GM03348 (cell line): ENCODE results near the gene ESYT2.
"Not testable (repeated sequence)": the region's sequence is repeated elsewhere in the genome, so short reads cannot be mapped to it uniquely, and the experiment has no call there.

Experiments
- DNase-seq: peaks from one replicate; pipeline ENCODE4 v3.0.0; 2012; ENCODE audit warnings: low spot score

The ESYT2 gene

DNA sequence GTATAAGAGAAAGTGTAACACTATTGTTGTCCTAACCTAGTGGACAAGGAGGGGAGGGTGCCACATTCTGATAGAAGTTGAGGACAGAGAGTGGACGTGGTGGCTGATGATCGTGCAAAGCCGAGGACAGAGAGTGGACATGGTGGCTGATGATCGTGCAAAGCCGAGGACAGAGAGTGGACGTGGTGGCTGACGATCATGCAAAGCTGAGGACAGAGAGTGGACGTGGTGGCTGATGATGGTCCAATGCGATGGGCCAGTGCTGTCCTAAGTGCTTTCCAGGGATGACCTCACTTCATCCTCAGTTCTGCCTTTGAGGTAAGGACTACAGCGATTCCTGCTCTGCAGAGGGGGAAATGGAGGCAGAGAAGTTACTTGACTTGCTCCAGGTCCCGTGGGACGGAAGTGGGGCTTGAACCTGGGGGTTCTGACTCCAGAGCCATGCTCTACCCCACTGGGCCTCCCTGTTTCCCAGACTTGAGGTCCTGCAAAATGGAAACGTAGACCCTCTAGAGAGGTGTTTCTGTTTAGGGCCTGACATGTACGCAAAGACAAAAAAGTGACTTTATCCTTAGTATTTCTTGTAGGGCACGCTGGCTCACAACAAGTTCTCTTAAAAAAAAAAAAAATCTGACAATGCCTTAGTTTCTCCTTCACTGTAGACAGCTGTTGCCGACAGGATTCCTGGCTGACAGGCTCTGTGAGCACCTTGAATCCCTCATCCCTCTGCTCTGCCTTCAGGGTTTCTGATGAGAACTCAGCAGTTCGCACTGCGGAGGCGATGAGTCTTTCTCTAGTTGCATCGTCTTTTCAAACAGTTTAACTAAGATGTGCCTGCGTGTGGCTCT, 104.4 kb downstream of the ESYT2 start:
- no peak for DNase-seq

DNA sequence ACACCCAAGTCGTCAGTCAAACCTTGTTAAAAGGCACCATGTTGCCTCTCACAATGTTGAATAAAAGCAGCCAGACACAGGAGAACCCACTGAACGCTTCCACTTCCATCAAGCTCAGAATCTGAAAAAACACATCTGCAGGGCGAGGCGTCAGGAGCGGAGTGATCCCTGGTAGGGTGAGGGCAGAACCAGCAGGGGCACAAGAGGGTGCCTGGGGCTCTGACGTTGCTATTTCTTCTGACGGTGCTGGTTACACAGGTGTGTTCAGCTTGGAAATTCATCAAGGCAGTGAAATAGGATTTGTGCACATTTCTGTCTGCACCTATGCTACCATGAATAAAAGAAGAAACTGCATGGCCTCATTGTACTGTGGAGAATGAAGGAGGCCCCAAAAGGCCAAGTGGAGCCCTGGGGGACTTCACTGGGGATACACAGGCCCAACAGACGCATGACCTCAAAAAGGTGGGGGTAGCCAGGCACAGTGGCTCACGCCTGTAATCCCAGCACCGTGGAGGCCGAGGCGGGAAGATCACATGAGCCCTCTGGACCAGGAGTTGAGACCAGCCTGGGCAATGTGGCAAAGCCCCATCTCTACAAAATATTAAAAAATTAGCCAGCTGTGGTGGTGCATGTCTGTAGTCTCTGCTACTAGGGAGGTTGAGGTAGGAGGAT, 105.5 kb downstream of the ESYT2 start:
- no peak for DNase-seq

DNA sequence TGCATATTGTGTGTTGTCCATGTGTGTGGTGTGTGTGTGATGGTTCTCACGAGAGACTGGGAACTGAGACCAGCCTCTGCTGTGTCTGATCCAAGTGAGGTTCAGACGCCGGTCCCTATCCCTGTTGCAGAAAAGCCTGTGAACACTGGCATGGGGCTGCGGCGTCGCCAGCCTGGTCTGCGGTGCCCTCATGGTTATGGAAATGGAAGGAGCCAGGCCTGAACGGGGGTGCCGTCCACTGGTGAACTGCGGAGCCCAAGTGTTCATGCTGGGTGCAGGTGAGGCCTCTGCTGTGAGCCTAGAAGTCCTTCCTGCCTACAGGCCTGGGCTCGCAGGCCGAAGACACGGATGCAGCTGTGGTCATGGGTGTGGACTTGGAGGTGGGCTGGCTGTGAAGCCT, 106.0 kb downstream of the ESYT2 start:
- DNase-seq = no peak

DNA sequence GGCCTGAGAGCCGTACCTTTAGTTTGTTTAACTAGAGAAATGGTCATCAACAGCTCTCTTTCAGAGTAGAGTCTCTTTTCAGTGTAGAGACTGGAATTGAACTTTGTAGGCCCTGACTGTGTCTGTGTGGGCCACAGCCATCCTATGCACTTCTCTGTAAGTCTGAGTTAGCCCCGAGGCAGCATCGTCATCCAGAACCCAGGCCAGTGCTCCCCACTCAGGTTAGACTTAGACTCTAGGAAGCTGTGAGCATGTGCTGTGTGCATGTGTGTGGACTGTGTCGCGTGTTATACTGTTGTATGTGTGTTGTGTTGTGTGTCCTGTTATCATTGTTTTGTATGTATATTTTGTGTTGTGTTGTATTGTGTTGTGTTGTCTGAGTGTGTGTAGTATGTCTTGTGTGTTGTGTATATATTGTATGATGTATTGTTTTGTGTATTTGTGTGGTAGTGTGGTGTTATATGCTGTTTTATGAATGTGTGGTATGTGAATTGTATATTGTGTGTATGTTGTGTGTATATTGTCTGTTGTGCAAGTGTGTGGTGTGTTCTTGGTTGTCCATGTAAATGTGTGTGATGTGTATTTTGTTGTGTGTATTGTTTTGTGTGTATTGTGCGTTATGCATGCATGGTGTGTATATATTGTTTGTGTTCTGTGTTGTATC, 106.6 kb downstream of the ESYT2 start:
- no peak for DNase-seq

DNA sequence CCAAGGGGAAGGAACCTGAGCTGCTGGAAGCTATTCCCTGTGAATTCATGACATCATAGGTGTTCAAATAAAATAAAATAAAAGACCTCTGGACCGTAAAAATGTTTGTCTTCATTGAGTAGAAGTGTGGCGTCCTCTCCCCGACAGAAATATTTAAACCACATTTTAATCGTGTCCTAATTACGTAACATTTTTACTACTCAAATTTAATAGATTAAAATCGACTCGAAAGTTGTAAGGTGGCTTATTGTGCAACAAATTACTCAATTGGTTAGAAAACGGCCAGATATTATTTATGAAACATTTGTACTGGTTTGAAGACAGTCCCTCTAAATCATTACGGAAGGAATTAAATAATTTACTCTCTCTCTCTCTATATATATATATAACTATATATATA, 109.2 kb downstream of the ESYT2 start:
- DNase-seq = no peak

DNA sequence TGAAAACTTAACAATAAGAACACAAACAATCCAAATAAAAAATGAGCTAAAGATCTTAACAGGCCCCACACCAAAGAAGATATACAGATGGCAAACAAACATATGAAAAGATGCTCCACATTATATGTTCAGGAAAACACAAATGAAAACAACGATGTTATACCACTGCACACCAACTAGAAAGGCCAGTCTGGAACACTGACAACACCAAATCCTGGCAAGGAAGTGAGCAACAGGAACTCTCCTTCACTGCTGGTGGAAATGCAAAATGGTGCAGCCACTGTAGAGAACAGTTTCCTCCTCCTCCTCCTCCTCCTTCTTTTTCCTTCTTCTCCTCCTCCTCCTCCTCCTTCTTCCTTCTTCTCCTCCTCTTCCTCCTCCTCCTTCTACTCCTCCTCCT, 112.5 kb downstream of the ESYT2 start:
- DNase-seq = no peak

DNA sequence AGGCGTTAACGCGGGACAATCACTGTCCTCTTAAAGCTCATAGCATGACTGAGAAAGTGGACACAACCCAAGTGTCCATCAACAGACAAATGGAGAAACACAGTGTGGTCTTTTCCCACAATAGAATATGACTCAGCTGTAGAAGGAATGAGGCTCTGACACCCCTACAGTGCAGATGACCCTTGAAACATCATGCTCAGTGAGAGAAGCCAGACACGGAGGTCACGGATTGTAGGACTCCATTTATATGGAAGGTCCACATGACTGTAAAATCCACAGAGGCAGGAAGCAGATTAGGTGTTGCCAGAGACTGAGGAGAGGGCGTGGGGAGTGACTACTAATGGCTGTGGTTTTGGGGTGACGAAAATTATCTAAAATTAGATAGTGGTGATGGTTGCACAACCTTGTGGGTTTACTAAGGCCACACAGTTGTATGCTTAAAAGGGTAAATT, 118.6 kb downstream of the ESYT2 start:
- DNase-seq = peak; percentile 23

DNA sequence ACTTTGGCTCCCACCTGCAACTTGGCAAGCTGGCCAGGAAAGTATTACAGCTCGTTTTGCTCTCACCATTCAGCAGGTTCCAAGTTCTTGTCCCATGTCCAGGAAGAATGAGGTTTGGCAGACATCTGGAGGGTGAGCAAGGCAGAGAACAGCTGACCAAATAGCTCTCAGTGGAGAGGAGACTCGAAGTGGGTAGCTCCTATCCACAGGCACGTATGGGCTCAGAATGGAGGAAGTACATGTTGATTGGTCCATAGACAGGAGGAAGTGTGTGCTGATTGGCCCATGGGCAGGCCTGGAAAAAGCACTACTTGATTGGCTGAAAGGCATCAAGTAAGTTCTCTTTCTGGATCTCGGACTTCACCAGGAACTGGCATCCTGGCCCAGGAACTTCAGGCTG, 121.7 kb downstream of the ESYT2 start:
- no peak for DNase-seq

DNA sequence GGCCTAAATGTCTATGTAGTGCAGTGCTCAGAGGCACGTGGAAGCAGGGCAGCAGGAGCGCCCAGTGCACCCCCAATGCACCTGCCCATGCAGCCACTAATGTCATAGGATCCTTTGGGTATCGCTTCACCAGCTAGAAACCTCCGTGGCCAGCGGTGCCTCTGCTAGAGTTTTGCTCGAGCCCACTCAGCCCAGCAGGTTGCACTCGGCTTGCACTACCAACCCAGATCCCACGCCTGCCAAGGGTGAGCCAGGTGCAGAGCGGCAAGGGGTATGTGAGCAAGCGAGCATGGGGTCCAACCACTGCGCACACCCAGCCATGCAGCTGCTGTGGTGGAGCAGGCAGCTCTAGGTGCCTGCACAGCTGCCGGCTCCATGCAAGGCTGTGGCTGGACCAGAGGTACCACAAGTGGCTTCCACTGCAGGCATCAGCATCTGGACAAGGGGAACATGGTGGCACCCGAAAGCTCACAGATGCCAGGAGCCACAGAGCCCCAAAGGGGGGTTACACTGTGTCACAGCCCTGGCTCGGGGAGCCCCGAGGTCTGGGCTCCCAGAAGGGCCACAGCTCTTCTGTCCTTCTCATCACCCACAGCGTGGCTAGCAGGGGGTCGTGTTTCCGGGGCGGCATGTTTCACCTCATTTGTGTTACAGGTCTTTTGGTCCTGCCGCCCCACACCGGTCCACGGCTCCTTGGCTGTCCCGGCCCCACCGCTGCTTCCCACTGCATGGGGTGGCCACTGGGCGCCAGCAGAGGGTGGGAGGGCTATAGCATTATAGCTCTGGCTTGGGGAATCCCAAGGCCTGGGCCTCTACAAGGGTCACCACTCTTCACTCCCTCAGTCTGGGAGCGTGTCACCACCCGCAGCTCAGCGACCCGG, 122.4 kb downstream of the ESYT2 start:
- DNase-seq = no peak

DNA sequence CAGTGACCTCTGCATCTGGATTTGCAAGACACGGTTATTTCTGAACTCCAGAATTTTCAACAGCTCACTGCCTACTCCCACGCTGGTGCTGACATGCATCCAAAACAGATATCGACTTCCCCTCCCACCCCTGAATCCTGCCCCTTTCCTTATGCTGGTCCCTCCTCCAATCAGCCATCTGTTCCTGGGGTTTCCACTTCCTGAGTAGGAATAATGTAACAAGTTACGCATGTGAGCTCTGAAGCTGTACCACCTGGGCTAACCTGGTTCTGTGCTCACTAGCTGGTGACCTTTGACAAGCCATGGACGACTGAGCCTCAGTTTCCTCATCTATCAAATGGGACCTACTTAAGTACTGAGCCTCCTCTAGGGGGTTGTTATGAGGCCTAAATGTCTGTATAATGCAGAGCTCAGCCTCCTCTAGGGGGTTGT, 123.0 kb downstream of the ESYT2 start:
- DNase-seq = no peak

DNA sequence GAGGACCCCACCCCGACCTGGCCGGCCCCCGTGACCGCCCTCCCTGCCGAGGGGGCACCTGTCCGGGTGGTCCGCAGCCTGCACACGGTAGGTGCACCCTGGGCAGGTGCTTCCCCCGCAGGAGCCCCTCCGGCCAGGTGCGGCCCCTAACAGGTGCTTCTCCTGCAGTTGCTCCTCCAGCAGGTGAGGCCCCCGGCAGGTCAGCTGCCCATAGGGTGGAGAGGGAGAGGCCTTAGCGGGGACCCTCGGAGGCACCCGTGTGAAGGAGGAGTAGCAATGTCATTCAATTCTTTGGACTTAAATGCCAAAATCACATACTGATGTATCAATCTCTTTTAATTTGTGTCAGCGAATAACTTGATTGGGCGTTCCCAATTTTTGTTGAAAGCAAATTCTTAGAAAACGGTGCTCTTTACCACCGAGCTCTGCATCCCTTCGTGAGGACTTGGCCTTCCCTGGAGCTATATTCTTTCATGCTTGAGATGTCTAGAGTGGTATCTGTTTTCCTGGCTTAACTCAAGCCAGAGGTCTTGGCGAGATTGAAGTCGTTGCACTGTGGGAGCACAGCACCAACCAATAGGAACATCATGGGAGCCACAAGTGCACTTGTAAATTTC, 124.0 kb downstream of the ESYT2 start:
- DNase-seq = no peak

DNA sequence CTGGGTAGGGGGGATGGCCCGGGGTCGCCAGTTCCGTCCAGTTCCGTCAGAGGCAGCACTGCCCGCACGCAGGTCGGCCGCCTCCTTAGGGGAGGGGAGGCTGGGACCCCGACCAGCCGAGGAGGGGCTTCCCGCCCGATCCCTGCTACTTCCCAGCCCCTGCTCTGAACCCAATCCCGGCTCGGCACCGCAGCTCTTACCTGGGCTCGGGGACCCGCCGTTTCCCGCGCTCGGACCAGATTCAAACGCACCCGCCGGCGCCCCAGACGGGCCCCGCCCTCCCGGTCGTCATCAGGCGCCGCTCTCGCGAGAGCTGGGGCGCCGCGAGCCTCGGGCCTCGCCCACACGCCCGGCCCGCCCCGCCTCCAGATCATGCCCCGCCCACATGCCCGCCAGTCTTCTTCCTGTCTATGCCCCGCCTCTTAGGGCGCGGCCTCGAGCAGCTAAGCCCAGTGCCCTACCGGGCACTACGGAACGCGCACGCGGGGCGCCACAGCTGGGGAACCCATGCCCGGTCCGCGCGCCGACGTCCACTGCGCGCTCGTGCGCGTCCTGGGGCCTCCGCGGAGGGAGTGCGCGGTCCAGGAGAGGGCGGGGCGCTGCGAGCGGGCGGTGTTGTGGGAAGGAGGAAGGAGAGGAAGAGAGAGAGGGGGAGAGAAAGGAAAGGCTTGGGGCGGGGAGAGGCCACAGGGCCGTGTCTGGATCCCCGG, 124.6 kb downstream of the ESYT2 start, which contains the start of gene NCAPG2:
Gene NCAPG2, minus strand, starts transcription at position 281 of the 710 bp plus-strand sequence. CDS start 2,905 bp downstream, outside the sequence.
- peak; percentile 98 for DNase-seq

DNA sequence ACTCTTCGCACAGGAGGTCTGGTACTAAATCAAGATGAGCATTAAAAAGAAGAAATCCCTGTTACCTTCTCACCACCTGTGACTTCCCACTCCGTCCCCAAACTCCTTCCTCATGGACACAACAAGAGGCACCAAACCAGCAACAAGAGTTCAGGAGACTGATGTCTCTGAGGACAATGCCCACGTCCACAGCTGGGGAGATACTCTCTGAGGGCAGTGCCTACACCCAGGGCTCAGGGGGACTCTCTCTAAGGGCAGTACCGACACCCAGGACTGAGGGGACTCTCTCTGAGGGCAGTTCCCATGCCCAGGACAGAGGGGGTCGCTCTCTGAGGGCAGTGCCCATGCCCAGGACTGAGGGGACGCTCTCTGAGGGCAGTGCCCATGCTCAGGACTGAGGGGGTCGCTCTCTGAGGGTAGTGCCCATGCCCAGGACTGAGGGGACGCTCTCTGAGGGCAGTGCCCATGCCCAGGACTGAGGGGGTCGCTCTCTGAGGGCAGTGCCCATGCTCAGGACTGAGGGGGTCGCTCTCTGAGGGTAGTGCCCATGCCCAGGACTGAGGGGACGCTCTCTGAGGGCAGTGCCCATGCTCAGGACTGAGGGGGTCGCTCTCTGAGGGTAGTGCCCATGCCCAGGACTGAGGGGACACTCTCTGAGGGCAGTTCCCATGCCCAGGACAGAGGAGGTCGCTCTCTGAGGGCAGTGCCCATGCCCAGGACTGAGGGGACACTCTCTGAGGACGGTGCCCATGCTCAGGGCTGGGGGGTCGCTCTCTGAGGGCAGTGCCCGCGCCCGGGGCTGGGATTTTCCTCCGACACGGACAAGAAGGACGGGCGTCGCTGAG, 125.4 kb downstream of the ESYT2 start:
- DNase-seq = not testable (repeated sequence)

DNA sequence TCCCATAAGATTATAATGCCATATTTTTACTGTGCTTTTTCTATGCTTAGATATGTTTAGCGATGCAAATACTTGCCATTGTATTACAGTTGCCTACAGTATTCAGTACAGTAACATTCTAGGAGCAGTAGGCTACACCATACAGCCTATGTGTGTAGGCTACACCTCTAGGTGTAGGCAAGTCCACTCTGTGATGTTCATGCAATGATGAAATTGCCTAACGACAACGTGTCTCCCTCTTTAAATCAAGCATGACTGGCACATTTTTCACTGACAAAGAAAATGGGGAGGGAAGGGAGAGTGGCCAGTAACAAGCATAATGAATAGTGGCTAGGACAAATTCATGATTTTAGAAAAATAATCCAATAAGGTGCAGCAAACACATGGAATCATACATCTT, 126.4 kb downstream of the ESYT2 start:
- no peak for DNase-seq

DNA sequence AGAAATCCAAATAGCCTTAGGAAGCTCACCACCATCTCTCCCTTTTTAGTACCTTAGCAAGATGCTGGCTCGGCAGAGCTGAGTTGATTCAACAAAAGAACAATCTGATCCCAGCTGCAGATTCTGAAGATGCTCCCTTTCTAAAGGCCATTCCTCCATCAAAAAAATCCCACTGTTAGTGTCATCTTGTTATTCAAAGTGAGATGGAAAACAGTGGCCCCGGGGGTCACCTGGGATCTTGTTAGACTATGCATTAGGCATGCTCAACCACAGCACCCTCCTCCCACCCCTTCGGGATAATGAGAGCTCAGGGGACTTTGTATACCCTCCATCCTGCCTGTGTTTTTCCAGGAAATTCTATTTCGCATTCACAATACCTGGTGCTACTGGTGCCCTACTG, 127.1 kb downstream of the ESYT2 start:
- no peak for DNase-seq

DNA sequence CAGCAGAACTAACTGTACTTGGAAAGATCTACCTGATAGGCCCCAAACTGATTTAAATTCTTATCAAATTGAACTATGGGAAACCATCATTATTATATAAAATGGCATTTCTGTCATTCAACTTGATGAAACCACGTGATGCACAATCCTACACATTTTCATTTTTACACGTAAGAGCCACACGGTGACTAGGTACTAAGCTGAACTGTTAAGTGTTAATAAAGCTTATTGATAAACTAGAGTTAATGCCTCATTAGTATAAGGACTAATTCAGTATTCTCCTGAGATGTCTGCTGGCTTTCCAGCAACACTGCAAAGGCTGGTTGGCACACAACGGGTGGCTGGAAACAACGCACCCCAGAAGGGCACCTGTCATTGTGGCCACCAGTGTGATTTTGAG, 129.3 kb downstream of the ESYT2 start:
- no peak for DNase-seq

DNA sequence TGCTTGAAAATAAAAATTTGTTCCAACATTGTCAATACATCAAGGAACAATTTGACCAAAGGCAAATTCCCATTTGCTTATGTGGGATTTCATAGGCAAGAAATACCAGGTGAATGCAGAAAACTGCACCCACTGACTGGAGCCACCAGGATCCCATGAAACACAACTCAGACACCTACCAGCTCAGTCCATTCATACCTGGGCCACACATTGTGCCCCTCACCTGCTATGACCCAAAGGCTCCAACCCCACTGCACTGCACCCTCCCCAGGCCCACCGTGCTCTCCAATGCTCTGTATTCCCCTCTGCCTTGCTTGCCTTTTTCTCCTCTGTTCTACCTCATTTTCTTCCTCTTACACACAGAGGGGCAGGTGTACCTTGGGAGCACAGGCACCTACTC, 130.0 kb downstream of the ESYT2 start:
- no peak for DNase-seq

DNA sequence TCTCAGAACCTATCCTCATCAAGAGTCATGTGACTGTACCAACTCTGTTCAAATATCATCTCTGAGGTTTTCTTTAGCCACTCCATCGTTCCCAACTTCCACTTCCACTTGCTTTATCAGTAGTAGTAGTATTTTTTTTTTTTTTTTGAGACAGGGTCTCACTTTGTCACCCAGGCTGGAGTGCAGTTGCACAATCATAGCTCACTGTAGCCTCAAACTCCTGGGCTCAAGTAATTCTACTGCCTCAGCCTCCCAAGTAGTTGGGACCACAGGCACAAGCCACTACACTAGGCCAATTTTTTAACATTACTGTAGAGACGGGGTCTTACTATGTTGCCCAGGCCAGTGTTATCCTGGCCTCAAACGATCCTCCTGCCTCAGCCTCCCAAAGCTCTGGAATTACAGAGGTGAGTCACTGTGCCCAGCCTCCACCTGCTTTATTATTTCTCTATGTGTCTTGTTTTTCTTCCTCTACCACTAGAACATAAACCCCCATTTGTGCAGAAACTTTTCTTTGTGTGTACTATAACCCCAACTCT, 130.6 kb downstream of the ESYT2 start:
- DNase-seq = no peak

DNA sequence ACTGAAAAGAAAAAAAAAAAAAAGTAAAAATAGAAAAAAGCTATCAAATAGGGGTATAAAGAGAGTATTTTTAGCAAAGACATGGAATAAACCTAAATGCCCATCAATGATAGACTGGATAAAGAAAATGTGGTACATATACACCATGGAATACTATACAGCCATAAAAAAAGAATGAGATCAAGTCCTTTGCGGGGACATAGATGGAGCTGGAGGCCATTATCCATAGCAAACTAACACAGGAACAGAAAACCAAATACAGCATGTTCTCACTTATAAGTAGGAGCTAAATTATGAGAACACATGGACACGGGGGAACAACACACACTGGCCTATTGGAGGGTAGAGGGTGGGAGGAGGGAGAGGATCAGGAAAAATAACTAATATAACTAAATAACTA, 131.7 kb downstream of the ESYT2 start:
- not testable (repeated sequence) for DNase-seq
